CD4-positive, alpha-beta T cell (primary cell): ENCODE data around the gene ZGPAT. TPM values are rescaled to one million over a fixed set of nuclear protein-coding genes. Genes with fewer than 3 reads are reported as not detected.

Experiments
- ATAC-seq: fragments of 200-7000 bp; cut with Tn5 transposase; one replicate; pipeline ENCODE4 v1.10.0; 2022; ENCODE audit warnings: mild to moderate bottlenecking; ENCODE audit not compliant: poor library complexity
- CTCF ChIA-PET: fragments of 350-600 bp; sonication (Branson Sonifier 250); formaldehyde crosslinking; loops from one replicate; lab custom pipeline; 2021; ENCODE audit warnings: antibody characterized with exemption, inconsistent platforms; lab: Charles Lee
- POLR2A ChIA-PET: fragments of 350-600 bp; sonication (Branson Sonifier 250); formaldehyde crosslinking; loops from one replicate; lab custom pipeline; 2021; ENCODE audit warnings: antibody characterized with exemption, inconsistent platforms; lab: Charles Lee
- DNase-seq, 14 experiments: peaks; one replicate each; pipeline ENCODE4 v3.0.0-alpha.2; 2013 to 2020; ENCODE audit warnings: mixed read lengths in 2 of 14
- H3K27ac ChIP-seq, 2 donors: one replicate each; pipeline versions ENCODE4 v1.5.1 to v1.7.0; 2013; ENCODE audit warnings: low read length in 2 of 2, low read depth in 1 of 2, mild to moderate bottlenecking in 1 of 2
- H3K27me3 ChIP-seq, 2 experiments: 1 replicate in 1 of 2; 2 replicates in 1 of 2; pipeline versions ENCODE4 v1.6.1 to v1.7.0; 2013; ENCODE audit warnings: low read length in 2 of 2, control low read depth in 1 of 2, mild to moderate bottlenecking in 1 of 2, moderate library complexity in 1 of 2; ENCODE audit not compliant: insufficient read depth in 2 of 2, control insufficient read depth in 1 of 2
- H3K36me3 ChIP-seq: one replicate; pipeline ENCODE4 v1.6.1; 2013; ENCODE audit warnings: low read length, control low read depth; ENCODE audit not compliant: insufficient read depth
- H3K4me1 ChIP-seq: one replicate; pipeline ENCODE4 v1.6.1; 2013; ENCODE audit warnings: low read length, control low read depth; ENCODE audit not compliant: insufficient read depth
- H3K4me3 ChIP-seq: one replicate; pipeline ENCODE4 v1.5.1; 2013; ENCODE audit warnings: mild to moderate bottlenecking, low read length, moderate library complexity
- H3K9me3 ChIP-seq, 2 experiments: 1 replicate in 1 of 2; 2 replicates in 1 of 2; pipeline versions ENCODE4 v1.6.1 to v1.7.0; 2013; ENCODE audit warnings: low read length in 2 of 2, mild to moderate bottlenecking in 2 of 2, control low read depth in 1 of 2, moderate library complexity in 1 of 2; ENCODE audit not compliant: control insufficient read depth in 1 of 2, insufficient read depth in 1 of 2
- H3K27ac Mint-ChIP-seq: one replicate; pipeline ENCODE4 v1.8.0; 2020; ENCODE audit warnings: mixed read lengths
- H3K27me3 Mint-ChIP-seq: one replicate; pipeline ENCODE4 v1.8.0; 2021; ENCODE audit warnings: mixed read lengths
- H3K36me3 Mint-ChIP-seq: one replicate; pipeline ENCODE4 v1.8.0; 2021; ENCODE audit warnings: low read depth, mixed read lengths
- H3K4me1 Mint-ChIP-seq: one replicate; pipeline ENCODE4 v1.8.0; 2021; ENCODE audit warnings: low read depth, mixed read lengths
- H3K4me3 Mint-ChIP-seq: one replicate; pipeline ENCODE4 v1.8.0; 2020; ENCODE audit warnings: mild to moderate bottlenecking, mixed read lengths
- H3K9me3 Mint-ChIP-seq: one replicate; pipeline ENCODE4 v1.8.0; 2020; ENCODE audit warnings: mixed read lengths
- intact Hi-C, 2 experiments: fragments of 100-400 bp; cut with DNase I in 1 of 2; cut with micrococcal nuclease in 1 of 2; formaldehyde crosslinking; loops; one replicate each; pipeline versions ENCODE4 v1.15.1 to v1.9.0; 2023 to 2025; cut with DNase I, micrococcal nuclease
- total RNA-seq, 174 experiments: library from RNA in 2 of 174; stranded (reverse) in 2 of 174; gene quantifications; one replicate each; pipeline ENCODE4 v1.2.3 and lab custom pipeline; 2021 to 2026
- TF ChIP-seq, protein P1 (sequence below): fragments of 200-600 bp; IDR thresholded peaks from one replicate; pipeline ENCODE4 v1.8.0; 2022; ENCODE audit warnings: antibody characterized with exemption, mild to moderate bottlenecking

The ZGPAT gene
- total RNA-seq, 2 experiments from 2014 or later, result 28.2 to 33.4 TPM

DNA sequence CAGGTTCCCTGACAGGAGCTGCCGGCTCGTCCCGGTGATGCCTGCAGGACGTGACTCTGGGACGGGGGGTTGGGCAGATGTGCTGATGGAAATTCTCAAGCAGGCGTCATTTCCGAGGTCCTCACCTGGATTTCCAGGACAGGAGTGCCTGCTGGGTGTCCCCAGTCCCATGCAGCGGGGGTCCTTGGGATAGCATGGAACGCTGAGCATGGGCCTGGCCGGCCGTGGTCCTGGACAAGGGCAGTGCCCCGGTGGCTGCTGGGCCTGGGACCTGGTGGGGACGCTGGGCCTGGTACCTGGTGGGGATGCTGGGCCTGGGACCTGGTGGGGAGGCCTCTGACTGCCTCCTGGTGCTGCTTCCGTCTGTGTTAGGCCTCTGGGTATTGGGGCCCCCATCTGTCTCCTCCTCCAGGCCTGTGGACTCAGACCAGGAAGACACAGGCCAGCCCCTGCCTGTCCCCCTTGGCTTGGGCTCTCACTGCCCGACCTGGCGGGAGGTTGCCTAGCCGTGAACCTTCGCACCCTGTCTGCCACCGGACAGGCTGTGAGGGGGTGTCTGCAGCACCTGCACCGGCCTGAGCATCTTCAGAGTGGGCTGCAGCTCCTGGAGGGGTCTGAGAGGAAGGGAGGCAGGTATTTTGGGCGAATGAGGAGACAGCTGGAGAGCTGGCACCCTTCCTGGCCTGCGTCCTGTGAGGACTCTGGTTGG, 43.5 kb upstream of the ZGPAT start:
- ChIA-PET CTCF (no interaction called here), POLR2A (no interaction called here)
- Mint-ChIP-seq H3K27ac (no peak overlapping the region), H3K36me3 (peaks cover 28% of the 10 kb centered on the region), H3K27me3 (no peaks in the 10 kb centered on the region), H3K4me3 (no peak overlapping the region), H3K9me3 (no peaks in the 10 kb centered on the region), H3K4me1 (peaks cover 11% of the 10 kb centered on the region)
- ATAC-seq (no peak), DNase-seq (no peak)
- Histone ChIP-seq H3K27me3 (no peaks in the 10 kb centered on the region), H3K27ac (no peak overlapping the region), H3K4me1 (peaks cover 3% of the 10 kb centered on the region), H3K4me3 (no peak overlapping the region), H3K36me3 (peaks cover 38% of the 10 kb centered on the region), H3K9me3 (no peaks in the 10 kb centered on the region)
- TF ChIP-seq, protein P1, sequence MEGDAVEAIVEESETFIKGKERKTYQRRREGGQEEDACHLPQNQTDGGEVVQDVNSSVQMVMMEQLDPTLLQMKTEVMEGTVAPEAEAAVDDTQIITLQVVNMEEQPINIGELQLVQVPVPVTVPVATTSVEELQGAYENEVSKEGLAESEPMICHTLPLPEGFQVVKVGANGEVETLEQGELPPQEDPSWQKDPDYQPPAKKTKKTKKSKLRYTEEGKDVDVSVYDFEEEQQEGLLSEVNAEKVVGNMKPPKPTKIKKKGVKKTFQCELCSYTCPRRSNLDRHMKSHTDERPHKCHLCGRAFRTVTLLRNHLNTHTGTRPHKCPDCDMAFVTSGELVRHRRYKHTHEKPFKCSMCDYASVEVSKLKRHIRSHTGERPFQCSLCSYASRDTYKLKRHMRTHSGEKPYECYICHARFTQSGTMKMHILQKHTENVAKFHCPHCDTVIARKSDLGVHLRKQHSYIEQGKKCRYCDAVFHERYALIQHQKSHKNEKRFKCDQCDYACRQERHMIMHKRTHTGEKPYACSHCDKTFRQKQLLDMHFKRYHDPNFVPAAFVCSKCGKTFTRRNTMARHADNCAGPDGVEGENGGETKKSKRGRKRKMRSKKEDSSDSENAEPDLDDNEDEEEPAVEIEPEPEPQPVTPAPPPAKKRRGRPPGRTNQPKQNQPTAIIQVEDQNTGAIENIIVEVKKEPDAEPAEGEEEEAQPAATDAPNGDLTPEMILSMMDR, result no peak
- intact Hi-C loops, result no loop called here

DNA sequence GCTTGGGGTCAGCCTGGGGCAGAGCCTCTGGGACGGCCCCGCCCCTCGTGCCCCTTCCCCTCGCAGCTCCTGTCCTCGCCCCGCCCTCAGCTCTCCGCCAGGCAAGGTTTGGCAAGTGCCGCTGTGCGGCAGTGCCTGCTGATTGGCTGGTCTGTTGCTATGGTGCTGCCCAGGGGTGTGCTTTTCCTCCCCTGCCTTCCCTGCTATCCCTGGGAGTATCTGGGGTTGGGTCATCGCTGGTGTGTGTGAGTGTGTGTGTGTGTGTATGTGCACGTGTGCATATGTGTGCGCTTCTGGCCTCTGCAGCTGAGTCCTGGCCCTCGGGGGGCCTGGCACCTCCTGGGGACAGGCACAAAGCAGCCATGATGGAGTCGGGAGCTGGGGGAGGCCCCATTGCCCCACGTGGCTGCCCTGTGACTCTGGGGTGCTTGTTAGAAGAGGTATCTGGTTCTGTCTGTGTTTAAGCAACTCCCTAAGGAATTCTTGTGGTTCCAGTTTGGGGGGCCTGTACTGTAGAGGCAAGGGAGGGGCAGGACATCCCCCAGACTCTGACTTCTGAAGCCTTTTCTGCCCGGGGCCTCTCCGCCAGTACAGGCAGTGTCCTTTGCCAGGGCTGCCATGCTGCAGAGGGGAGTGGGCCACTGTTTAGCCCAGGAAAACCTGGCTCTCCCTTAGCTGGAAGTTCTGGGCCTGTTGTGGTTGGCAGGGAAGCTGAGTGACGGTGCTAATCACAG, 42.8 kb upstream of the ZGPAT start:
- Histone ChIP-seq H3K36me3 (peaks cover 38% of the 10 kb centered on the region), H3K27me3 (no peaks in the 10 kb centered on the region), H3K9me3 (no peaks in the 10 kb centered on the region), H3K4me1 (no peaks in the 10 kb centered on the region), H3K27ac (no peak overlapping the region), H3K4me3 (no peak overlapping the region)
- no peak overlapping the region for H3K27ac Mint-ChIP-seq
- ChIA-PET POLR2A (no interaction called here), CTCF (no interaction called here)
- intact Hi-C loops, result no loop called here
- no peak overlapping the region for H3K4me3 Mint-ChIP-seq
- no peak for ATAC-seq
- TF ChIP-seq, protein P1, result no peak
- no peaks in the 10 kb centered on the region for H3K27me3 Mint-ChIP-seq
- H3K4me1 Mint-ChIP-seq, result peaks cover 8% of the 10 kb centered on the region
- DNase-seq, result no peak
- peaks cover 28% of the 10 kb centered on the region for H3K36me3 Mint-ChIP-seq
- no peaks in the 10 kb centered on the region for H3K9me3 Mint-ChIP-seq

DNA sequence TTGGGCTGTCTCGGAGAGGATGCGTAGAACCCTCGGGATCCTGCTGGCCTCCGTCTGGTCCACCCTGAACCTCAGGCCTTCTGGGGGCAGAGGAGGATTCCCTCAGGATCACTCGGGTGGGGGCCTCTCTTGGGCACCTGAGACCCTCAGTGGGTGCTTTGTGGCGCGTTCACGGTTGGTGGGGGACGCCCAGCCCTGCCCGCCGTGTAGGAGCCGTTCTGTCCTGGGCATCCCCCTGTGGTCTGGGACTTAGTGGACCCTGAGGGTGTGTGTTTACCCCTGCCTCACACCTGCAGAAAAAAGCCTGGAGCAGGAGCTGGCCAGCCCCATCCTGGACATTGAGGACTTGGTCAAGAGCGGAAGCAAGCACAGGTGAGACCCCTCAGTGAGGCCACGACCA, 42.1 kb upstream of the ZGPAT start:
- Histone ChIP-seq H3K4me1 (no peaks in the 10 kb centered on the region), H3K36me3 (peaks cover 38% of the 10 kb centered on the region), H3K27me3 (no peaks in the 10 kb centered on the region), H3K27ac (no peak overlapping the region), H3K9me3 (no peaks in the 10 kb centered on the region), H3K4me3 (no peak overlapping the region)
- no peaks in the 10 kb centered on the region for H3K9me3 Mint-ChIP-seq
- intact Hi-C loops, result no loop called here
- CTCF ChIA-PET, result no interaction called here
- H3K4me3 Mint-ChIP-seq, result no peak overlapping the region
- no peak overlapping the region for H3K27ac Mint-ChIP-seq
- no peaks in the 10 kb centered on the region for H3K27me3 Mint-ChIP-seq
- ATAC-seq, result no peak
- peaks cover 1% of the 10 kb centered on the region for H3K4me1 Mint-ChIP-seq
- POLR2A ChIA-PET, result no interaction called here
- peaks cover 24% of the 10 kb centered on the region for H3K36me3 Mint-ChIP-seq
- DNase-seq, result no peak
- TF ChIP-seq, protein P1, result no peak
